HG02943 (cell line): ENCODE measurements around the gene FGA.

Source experiments
- ATAC-seq: cut with Tn5 transposase; IDR thresholded peaks from one replicate; pipeline ENCODE4 v1.9.1; 2021; ENCODE audit warnings: mild to moderate bottlenecking, low read depth, moderate library complexity; ENCODE audit not compliant: unreplicated experiment

FGA gene

DNA sequence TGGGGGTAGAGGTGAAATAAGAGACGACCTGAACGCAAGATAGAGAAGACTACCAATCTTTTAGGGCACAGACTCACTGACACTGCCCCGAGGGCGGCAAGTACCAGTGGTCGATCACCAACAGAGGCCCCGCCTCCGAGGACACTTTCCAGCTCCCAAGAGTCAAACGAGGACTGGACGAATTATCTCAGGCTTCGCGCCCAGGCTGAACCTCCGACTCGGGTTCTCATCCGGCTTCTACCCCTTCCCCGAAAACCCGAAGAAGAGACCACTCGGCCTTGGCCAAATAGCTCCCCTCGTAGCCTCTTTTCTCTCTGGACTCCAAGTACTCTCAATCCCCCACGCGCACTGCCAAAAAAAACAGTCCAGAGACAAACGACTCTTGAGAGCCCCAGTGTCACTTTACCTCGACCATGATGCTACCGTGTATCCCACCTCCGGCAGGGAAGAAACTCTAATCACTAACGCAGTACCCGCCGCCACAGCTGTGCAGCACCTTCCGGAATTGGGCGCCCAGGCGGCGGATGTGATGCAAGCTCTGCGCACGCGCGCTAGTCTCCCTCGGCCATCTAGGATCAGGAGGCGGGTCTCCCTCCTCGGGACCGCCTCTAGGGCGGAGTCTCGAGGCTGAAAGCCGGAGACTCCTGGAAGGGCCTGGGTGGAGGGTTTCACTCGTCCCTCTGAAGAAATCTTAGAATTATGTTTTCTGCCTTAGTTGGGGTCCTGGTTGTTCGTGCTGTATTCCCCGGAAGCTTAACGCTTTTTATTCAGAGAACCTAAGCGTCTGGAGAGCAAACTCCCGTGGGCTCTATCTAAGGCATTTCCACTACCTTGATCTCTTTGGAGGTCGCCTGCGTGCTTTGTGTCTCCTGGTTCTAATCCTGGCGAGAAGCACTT, 40.4 kb downstream of the FGA start, which contains the start of gene PLRG1:
PLRG1 (minus strand) TSS at position 507 of the 897 bp plus-strand sequence; CDS start at position 415, 92 bp downstream.
- ATAC-seq, result peak; percentile 97

DNA sequence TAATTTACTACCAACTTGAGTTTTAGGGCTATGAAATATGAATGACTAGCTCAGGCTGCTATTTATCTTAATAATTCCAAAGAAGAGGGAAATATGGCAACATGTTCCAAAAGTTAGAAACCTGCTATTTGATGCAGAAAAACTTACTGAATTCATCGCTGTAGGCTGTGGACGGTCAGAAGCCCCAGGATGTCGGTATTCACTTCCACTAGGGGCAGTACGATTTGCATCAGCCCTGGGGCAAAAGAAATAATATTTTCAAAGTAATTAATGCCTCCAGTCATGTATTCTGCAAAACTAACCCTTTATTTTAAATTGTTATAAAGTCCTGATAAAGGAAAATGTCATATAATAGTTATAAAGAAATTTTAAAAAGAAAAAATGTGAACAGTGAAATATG, 44.9 kb downstream of the FGA start:
- no peak for ATAC-seq

DNA sequence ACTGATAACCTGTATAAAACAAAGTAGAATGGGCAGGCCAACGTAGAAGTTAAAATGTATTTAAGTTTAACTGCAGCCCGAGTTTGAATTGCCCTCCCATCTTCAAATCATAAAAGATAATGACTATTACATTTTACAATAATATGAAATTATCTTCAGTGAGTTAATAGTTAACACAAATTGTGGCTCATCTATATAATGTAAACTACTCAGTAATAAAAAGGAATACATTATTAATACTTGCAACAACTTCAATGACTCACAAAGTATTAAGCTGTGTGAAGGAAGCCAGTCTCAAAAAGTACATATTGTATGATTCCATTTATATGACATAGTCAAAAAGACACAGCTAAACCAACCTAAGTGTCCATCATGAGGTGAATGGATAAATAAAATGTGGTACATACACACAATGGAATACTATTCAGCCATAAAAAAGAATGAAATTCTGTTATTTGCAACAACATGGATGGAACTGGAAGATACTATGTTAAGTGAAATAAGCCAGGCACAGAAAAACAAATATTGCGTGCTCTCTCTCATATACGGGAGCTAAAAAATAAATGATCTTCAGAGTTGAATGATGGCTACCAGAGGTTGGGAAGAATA, 48.2 kb downstream of the FGA start:
- no peak for ATAC-seq
